Thyroid gland (tissue), 4 donors: Measurements from ENCODE around the gene PTX3.

Experiments used
- POLR2A ChIP-seq, 2 donors: fragments of 450-650 bp; IDR thresholded peaks; one replicate each; pipeline ENCODE4 v1.6.1; 2017; ENCODE audit warnings: antibody characterized with exemption in 2 of 2, mild to moderate bottlenecking in 2 of 2, moderate library complexity in 1 of 2
- TF ChIP-seq, protein P1 (sequence below), 6 experiments: fragments of 200-600 bp in 3 of 6; fragments of 450-650 bp in 3 of 6; sonication (generic) in 3 of 6; IDR thresholded peaks; one replicate each; pipeline ENCODE4 v1.5.1; 2016 to 2019; ENCODE audit warnings: antibody characterized with exemption in 6 of 6, mild to moderate bottlenecking in 2 of 6, inconsistent platforms in 1 of 6, moderate library complexity in 1 of 6

DNA sequence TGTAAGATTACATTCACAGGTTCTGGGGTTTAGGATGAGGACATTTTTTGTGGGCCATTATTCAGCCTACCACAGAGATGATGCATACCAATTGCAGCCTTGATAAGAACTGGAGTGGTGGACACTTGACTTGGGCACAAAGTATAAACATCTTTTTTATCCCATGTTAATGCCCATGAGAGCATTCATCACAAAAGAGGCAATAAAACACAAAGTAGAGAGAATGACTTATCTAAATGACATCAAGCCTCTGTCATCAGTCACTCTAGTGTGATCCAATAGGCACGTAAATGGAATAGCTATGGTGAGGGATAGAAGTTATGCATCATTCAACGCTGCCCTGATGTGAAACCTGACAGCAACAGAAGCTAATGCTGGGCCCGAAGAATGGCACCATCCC is 40.8 kb downstream of the PTX3 start:
- TF ChIP-seq, protein P1, sequence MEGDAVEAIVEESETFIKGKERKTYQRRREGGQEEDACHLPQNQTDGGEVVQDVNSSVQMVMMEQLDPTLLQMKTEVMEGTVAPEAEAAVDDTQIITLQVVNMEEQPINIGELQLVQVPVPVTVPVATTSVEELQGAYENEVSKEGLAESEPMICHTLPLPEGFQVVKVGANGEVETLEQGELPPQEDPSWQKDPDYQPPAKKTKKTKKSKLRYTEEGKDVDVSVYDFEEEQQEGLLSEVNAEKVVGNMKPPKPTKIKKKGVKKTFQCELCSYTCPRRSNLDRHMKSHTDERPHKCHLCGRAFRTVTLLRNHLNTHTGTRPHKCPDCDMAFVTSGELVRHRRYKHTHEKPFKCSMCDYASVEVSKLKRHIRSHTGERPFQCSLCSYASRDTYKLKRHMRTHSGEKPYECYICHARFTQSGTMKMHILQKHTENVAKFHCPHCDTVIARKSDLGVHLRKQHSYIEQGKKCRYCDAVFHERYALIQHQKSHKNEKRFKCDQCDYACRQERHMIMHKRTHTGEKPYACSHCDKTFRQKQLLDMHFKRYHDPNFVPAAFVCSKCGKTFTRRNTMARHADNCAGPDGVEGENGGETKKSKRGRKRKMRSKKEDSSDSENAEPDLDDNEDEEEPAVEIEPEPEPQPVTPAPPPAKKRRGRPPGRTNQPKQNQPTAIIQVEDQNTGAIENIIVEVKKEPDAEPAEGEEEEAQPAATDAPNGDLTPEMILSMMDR (IDR thresholded peaks at IDR 0.05) = no peak
- no peak for TF ChIP-seq POLR2A (IDR thresholded peaks at IDR 0.05)
